HG02798 (cell line): ENCODE data around the gene PATJ.
"Not testable (repeated sequence)": the region's sequence is repeated elsewhere in the genome, so short reads cannot be mapped to it uniquely, and the experiment has no call there.

ENCODE experiments used
- ATAC-seq: cut with Tn5 transposase; IDR thresholded peaks from one replicate; pipeline ENCODE4 v1.9.1; 2021; ENCODE audit warnings: mild to moderate bottlenecking; ENCODE audit not compliant: unreplicated experiment, poor library complexity

PATJ gene

DNA sequence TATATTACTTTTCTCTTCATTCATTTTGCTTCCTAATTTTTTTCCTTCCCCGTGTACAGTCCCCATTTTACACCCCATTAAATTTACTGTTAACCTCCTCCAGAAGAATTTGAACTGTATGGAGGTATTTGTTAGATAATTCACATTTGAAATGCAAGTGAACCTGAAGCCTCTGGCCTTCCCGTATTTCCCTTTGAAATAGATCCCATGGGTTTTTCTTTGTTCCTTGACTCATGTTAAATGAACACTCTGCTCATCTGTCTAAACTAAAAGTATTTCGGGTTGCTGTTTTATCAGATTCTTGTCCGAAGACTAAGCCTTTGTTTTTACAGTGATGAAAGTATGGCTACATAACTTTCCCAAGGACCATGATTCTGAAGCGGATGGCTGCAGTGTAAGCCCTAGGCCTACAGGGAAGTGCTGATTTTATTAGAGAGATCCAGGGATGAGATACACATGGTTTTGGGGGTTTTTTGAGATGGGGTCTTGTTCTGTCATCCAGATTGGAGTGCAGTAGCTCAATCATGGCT, 187.9 kb downstream of the PATJ start:
- no peak for ATAC-seq

DNA sequence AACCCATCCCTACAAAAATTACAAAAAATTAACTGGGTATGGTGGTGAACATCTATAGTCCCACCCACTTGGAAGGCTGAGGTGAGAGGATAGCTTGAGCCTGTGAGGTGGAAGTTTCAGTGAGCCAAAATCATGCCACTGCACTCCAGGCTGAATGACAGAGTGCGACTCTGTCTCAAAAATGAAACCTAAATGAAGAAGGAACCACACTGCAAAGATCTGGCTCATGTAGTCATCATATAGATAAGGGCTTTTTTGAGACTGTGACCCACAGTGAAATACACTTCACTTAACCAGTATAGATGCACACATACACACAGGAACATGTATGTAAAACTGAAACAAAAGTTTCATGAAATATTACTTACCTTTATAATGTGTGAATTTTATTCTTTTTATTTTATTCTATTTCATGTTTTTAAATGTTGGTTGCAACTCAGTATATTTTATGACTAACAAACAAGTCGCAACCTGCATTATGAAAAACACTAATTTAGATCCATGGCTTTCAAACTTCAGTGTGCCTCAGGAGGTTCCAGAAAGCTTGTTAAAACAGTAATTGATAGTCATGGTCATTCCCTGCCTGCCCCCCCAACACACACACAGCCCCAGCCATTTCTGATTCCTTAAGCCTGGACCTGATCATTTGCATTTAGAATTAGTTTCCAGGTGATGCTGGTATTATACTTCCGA, 189.5 kb downstream of the PATJ start:
- ATAC-seq = no peak

DNA sequence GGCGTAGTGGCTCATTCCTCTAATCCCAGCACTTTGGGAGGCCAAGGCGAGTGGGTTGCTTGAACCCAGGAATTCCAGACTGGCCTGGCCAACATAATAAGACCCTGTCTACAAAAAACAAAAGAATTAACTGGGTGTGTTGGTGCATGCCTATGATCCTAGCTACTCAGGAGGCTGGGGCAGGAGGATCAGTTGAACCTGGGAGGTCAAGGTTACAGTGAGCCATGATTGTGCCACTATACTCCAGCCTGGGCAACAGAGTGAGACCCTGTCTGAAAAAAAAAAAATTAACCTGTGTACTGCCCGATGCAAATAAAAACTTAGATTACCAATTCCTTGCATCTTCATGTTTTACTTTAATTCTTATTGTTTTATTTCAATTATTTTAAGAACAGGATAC, 193.2 kb downstream of the PATJ start:
- no peak for ATAC-seq

DNA sequence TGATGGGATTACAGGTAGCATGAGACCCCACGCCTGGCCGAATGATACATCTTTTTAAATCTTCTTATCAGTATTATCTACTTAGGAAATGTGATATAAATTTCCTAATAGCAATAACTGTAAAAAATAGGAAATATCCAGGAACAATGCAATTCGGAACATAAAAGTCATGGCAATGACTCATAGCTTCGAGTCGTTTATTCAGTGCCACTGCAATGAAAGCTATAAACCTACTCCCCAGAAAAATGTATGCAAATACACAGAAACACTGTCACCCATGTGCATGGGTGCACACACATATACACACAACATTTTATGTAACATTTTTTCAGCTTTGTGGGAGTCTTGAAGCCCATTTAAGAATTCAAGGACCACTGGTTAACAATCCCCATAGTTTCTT, 194.6 kb downstream of the PATJ start:
- ATAC-seq = no peak

DNA sequence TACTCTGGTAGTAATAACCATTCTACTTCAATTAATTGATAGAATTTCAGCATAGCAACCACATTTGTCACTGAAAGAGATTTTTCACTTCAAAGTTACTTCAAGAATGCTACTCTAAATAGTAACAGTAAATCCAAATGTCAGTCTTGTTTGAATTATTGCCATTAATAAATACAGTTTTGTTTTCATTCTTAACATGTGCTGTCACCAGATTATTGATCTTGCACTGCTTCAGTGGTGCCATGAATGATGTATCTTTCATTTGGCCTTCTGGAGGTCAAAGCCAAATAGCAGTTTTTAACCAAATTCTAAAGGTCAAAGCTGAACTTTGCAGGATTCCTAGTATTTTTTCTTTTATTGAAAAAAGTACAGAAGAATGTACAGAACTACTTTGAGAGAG, 199.5 kb downstream of the PATJ start:
- ATAC-seq = no peak

DNA sequence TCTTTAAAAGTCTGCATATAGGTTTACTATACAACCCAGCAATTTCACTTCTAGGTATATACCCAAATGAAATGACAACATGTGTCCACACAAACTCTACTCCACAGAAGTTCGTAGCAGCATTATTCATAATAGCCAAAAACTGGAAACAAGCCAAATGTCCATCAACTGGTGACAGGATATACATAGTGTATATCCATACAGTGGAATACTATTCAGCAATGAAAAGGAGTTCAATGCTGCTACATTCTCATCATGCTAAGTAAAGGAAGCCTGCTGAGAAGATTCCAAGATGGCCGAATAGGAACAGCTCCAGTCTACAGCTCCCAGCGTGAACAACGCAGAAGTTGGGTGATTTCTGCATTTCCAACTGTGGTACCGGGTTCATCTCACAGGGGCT, 200.6 kb downstream of the PATJ start:
- ATAC-seq = no peak

DNA sequence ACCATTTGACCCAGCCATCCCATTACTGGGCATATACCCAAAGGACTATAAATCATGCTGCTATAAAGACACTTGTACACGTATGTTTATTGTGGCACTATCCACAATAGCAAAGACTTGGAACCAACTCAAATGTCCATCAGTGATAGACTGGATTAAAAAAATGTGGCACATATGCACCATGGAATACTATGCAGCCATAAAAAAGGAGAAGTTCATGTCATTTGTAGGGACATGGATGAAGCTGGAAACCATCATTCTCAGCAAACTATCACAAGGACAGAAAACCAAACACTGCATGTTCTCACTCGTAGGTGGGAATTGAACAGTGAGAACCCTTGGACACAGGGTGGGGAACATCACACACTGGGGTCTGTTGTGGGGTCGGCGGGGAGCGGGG, 206.4 kb downstream of the PATJ start:
- ATAC-seq = not testable (repeated sequence)

DNA sequence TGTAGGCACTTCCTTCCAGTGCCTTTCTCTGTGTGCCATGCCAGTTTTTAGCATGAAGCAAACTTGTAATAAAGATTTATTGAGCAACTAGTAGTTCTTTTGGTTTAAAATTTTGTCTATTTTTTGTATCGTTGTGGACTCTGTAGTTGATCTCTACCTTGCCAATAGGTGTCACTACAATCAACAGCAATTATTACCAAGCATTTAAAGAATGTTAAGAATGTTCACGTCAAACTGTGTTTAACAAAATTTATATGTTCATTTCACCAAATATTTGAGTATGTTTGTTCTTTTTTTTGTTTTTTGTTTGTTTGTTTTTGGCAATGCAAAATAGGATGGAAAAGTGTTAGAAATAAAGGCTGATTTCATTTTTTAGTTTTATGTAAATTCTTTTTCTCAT, 208.1 kb downstream of the PATJ start:
- ATAC-seq = no peak

DNA sequence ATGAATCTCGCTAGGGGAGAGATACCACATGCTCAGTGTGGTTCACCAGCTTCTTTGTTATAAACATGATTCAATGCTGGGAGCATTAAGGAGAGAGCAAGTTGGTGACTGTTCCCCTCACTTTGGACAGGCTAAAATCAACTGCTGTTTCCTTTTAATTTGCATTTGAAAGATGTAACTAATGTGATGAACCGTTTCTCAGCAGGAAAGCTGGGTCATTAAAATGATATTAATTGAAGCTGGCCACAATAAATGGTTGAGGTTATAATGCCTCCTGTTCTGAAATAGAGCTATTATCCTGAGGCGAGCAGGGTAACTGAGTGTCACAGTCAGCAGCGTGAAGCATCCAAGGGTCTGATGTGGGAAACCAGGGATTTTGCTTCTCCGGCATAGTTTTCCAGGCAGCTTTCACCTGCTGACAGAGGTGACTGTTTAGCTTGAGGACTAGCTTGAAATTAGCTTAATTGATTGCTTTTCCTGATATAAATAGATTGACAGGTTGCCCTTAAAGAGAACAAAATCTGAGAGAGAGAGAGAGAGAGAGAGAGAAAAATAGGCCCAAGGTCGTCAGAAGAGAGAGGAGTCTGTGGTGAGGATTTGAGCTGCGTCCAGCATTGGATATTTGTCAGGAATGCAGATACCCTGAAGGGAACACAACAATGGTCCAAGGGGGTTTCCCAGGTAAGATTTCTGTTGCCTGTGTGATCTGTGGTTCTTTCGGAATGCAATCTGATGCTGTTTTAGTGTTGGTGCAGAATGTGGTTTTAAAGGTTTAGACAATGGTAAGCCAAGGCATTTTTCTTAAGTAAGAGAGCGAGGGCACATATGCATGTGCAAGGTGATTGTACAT, 209.7 kb downstream of the PATJ start:
- ATAC-seq = no peak

DNA sequence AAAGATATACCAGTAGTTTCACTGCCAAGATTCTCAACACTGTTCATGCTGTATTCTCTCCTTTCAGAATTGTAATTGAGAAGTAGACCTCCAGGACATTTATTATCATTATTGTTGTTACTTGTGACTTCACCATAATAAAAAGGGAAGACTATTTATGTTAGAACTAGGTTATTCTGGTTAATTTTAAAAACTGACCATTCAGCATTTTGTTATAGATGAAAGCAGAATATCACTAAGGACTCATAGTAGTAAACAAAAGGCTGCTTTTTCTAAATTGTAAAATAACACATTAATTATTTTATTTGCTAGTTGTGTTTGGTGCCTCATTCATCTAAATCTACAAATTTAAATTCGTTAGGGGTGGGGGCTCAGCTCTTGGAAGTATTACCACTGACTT, 210.4 kb downstream of the PATJ start:
- no peak for ATAC-seq

DNA sequence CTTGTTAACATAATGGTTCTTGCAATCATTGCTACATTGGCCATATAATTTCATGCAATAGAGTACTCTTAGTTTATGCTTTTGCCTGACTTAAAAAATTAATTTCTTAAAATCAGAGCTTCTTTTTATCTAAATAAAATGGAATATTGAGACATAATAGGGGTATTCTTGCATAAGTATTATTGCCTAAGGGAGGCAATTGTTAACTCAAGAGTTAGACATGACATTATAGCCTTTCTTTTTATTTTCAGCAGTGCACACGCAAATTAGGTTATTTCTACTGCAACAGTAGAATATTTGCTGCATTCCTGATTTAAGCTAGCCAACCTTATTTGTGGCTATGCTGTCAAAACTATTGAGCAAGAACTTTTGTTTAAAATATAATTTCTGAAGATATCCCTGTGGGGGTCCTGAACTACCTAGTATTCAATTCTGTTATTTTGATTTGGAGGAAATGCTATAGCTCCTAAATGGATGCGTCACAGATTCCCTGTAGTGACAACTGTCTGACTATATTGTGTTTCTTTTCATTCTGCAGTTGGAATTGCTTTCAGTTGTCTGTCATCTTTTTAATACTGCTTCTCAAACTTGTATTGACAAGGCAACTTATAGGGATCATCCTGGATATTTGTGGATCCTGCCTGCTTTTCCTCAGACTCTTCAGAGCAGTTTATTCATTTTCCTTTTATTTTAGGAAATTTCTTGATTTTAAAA, 211.0 kb downstream of the PATJ start:
- ATAC-seq = no peak

DNA sequence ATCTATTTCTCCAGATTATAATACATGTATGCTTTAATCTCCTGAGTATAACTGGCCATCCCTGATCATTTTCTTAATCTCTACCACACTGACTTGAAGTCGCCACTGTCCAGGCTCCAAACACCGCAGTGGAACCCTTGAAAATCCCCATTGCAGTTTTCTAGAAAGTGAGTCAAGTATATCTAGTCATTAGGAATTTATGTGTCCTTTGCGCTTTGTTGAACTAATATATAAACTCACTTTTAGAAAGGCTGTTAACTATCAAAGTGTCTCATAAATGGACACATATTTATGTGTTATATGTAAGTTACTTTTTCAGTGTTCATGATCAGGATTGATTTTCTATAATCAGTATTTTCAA, 211.5 kb downstream of the PATJ start:
- ATAC-seq = no peak

DNA sequence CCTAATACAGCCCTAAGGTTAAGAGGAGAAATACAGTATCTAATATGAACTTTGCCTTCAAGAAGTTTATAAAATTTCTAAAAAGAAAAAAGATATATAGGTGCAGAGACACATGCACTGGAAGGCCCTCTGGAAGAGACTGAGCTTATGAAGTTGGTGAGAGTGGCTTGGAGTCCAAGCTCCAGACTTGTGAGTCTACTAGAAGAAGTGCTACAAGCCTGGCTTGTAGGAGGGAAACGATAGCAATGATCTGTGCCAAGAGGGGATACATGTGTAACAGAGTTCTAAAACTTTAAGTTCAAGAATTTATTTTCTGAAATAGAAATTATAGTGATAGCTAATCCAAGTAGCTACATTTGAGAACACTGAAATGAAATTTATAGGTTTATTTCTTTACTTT, 213.0 kb downstream of the PATJ start:
- ATAC-seq = no peak

DNA sequence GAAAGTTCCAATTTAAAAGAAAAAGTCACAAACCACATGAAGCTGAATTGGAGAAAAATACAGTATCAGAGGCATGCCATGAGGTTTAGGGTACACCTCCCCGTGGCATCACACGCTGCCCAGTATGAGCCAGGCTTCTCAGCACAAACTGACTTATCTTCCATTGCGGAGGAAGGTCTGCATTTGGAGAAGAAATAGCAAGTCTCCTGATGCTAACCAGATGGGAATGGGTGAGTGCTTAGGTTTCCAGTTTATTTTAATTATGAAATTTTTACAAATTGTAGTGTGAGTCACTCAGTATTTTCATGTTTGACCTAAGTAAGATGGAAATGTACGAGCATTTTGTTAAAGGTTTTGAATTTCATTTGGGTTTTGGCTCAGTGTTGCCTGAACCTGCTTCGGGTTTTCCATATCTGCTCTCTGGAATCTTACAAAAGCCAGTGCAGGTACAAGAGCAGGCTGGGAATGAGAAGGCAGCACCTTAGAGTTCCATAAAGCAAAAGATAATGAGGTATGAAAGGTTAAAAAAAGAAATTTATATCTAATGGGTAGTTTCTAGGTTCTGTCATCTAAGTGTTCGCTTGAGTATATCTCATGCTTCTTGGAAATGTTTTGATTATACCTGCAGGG, 213.9 kb downstream of the PATJ start:
- no peak for ATAC-seq

DNA sequence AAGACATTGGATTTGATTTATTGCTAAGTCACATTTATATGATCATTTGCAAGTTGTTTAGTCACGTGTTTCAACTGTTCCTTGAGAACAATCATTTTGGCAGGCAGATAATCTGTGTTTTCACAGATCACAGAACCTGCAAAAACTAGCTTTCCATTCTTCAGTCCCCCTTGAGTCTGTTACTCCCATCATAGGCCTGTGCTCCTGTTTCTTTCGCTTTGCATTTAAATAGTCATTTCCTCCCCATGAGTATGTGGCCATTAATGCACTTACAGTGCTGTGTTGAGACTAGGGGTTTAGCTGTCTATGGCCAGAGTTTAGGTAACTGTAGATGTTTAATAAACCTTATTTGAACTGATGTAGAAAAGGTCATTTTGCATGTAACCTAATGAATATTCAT, 214.5 kb downstream of the PATJ start:
- ATAC-seq = no peak

DNA sequence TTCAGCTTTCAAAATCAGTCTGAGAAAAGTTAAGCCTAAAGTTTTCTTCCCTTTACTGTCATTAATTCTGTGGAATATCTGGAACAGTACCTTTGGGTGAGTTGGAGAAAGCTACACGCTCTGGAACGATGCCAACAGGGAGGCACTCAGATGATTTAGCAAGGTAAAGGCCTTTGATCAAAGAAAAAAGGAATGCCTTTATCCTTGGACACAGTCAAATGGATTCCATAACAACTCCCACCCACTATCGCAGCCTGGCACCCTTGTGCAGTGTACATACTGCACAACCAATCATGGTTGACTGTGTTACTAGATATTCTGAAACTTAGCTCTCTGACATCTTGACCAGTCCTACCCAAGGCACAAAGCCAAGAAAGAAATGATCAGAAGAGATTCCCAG, 218.7 kb downstream of the PATJ start:
- no peak for ATAC-seq

DNA sequence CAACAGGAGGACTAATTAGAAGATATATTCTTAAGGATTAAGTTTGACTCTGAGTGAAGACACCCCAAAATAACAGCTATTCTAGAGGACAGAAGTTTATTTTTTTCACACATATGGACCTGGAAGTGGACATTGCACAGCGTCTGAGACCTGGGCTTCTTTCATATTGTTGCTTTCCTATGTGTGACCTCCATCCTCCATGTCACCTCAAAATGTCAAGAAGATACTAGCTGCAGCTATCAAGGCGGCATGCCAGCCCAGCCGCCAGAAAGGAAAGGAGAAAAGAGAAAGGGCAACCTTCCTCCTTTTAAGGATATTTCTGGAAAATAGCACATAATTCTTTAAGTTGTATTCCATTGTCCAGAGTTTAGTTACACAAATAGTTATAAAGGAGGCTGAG, 220.4 kb downstream of the PATJ start:
- ATAC-seq = no peak

DNA sequence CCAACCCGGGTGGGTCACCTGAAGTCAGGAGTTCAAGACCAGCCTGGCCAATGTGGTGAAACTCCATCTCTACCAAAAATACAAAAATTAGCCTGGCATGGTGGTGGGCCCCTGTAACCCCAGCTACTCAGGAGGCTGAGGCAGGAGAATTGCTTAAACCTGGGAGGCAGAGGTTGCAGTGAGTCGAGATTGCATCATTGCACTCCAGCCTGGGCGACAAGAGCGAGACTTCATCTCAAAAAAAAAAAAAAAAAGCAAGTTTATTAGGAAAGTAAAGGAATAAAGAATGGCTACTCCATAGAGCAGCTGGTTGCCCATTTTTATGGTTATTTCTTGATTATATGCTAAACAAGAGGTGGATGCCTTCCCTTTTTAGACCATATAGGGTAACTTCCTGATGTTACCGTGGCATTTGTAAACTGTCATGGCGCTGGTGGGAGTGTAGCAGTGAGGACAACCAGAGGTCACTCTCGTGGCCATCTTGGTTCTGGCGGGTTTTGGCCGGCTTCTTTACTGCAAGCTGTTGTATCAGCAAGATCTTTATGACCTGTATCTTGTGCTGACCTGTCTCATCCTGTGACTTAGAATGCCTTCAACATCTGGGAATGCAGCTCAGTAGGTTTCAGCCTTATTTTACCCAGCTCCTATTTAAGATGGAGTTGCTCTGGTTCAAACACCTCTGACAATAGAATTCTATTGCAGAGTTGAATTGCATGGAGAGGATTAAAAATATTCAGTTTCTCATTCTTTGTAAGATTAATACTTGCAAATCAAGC, 224.4 kb downstream of the PATJ start:
- not testable (repeated sequence) for ATAC-seq

DNA sequence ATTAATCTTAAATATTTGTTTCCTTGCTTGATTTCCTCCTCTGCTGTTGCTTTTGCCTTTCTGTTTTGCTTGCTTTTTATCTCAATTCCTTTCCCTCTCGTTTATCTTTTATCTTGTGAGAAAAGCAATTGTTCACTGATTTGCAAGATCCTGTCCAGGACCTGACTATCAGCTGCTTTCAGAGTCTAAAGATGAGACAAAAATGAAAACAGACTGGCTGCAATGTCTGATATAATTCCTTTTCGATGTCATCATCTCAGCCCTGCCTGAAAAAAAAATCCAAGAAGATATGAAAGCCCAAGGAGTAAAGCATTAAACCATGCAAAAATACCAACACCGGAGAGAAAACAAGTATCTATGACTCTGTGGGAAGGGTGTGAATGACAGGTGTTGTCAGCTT, 225.5 kb downstream of the PATJ start:
- ATAC-seq = no peak

DNA sequence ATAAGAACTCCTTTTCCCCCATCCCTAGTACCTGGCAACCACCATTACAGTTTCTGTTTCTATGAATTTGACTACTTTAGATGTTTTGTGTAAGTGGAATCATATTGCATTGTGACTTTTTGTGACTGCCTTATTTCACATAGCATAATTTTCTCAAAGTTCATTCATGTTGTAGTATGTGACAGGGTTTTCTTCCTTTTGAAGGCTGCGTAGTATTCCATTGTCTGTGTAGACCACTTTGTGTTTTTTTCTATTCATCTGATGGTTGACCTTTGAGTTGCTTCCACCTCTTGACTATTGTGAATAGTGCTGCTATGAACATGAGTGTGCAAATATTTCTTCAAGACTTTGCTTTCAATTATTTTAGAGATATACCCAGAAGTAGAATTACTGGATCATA, 226.6 kb downstream of the PATJ start:
- no peak for ATAC-seq
